Hepatocyte (in vitro differentiated cells): ENCODE results near the gene CDHR1.

Source experiments
- CTCF ChIP-seq: fragments of 200-600 bp; sonication (generic); IDR thresholded peaks from 2 replicates; pipeline ENCODE4 v1.5.1; 2016; ENCODE audit warnings: antibody characterized with exemption, mild to moderate bottlenecking; ENCODE audit not compliant: poor library complexity
- EZH2 ChIP-seq: fragments of 200-600 bp; sonication (generic); IDR thresholded peaks from 2 replicates; pipeline ENCODE4 v1.6.1; 2016; ENCODE audit warnings: antibody characterized with exemption, mild to moderate bottlenecking, borderline replicate concordance

GRCh38 chr10:84202349-84202748 is 8.0 kb downstream of the CDHR1 start:
- no peak for TF ChIP-seq CTCF
- no peak for TF ChIP-seq EZH2
